Measurements from ENCODE around the gene RASGRF1. TPM values are rescaled to one million over a fixed set of nuclear protein-coding genes. Genes with fewer than 3 reads are reported as not detected.
A peak's percentile ranks its signal among the peaks of the same experiment; 100 is the strongest.
"Not testable (repeated sequence)": the region's sequence is repeated elsewhere in the genome, so short reads cannot be mapped to it uniquely, and the experiment has no call there.

The RASGRF1 gene
- total RNA-seq, 2 experiments from 2014 or later, result not detected

DNA sequence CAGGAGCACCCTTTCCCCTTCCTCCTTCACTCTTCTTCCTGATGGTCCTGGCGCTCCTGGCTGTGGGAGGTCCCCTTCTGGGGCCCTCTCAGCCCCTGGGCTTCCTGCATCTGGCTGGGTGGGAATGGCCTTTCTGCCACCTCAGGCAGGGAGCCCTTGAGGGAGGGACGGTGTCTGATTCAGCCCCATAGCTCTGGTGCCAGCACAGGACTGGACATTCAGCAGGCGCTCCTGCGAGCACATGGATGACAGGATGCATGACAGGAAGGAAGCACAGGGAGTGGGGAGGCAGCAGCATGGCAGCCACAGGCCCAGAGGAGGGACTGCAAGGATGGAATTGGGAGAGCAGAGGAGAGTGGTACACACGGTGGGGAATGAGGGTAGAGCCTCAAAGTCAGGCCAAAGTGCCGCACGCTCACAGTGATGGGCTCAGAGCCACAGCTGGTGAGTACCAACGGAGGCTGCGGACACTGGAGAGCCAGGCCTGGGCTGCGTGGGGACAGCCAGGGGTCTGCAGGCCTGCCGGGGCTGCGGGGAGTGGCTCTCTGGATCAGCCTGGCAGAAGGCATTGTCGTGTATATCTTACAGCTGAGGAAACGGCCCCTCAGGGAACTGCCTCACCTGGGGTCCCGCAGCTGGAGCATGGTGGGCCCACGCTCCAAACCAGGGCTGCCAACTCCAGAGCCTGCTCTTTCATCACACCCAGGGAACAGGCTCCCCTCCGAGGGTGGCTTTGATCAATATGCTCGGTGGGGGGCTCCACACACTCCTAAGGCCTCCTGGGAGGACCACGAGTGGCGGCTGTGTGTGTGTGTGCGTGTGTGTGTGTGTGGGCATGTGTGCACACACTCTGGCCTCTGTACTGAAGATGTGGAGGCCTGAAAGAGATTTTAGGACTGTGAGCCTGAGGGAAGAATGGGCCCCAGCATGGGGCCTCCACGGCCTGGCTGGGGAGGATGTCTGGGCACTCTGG is 94.4 kb downstream of the RASGRF1 start:
- Mint-ChIP-seq H3K4me3 (no peak overlapping the region), H3K4me1 (peaks cover 4% of the 10 kb centered on the region), H3K9me3 (no peaks in the 10 kb centered on the region), H3K27ac (no peak overlapping the region), H3K36me3 (no peaks in the 10 kb centered on the region), H3K27me3 (peaks cover 3% of the 10 kb centered on the region)
- ATAC-seq (ENCODE audit: low read depth) (no peak), DNase-seq (no peak)
- POLR2A ChIA-PET, result no interaction called here

DNA sequence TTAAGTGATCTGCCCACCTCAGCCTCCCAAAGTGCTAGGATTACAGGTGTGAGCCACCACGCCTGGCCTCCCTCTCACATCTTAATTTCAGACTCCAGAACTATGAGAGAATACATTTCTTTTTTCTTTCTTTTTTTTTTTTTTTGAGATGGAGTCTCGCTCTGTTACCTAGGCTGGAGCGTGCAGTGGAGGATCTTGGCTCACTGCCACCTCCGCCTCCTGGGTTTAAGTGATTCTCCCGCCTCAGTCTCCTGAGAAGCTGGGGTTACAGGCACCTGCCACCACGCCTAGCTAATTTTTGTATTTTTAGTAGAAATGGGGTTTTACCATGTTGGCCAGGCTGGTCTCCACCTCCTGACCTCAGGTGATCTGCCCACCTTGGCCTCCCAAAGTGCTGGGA is 95.4 kb downstream of the RASGRF1 start:
- not testable (repeated sequence) for H3K4me3 Mint-ChIP-seq; ATAC-seq (ENCODE audit: low read depth); H3K4me1 Mint-ChIP-seq; H3K36me3 Mint-ChIP-seq; H3K27me3 Mint-ChIP-seq; H3K27ac Mint-ChIP-seq; H3K9me3 Mint-ChIP-seq; DNase-seq
- POLR2A ChIA-PET, result interaction anchor here (0.6 kb wide), 1 partner anchor 15 kb away, joined by 3 read pairs; no protein-coding TSS in a partner anchor

DNA sequence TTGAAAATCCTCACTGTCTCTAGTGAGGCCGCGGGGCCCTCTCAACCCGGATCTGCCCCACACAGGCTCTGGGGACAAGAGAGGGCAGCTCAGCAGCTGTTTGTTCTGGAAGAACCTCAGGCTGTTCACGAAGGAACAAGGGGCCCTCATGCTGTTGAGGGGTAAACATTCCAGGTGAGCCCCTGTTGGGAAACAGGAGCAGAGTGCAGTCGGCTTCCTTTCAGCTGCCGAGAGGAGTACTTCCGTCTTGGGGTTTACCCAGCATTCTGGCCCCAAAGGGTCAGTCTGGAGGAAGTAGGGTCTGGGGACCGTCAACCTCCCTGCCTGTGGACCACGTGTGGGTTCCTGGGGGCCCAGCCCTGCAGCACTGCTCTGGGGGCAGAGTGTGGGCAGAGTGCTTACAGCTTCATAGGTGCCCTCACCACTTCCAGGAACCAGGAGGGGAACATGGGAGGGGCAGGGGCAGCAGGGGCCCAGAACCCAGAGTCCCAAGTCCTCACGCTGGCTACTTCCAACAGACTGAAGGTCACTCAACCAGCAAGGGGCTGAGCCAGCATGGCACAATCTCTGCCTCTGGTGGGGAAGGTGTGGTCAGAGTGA is 96.5 kb downstream of the RASGRF1 start:
- H3K4me1 Mint-ChIP-seq, result peaks cover 4% of the 10 kb centered on the region
- ATAC-seq (ENCODE audit: low read depth) (no peak), DNase-seq (no peak)
- H3K9me3 Mint-ChIP-seq, result no peaks in the 10 kb centered on the region
- H3K36me3 Mint-ChIP-seq, result no peaks in the 10 kb centered on the region
- POLR2A ChIA-PET, result no interaction called here
- H3K27me3 Mint-ChIP-seq, result peaks cover 3% of the 10 kb centered on the region
- H3K4me3 Mint-ChIP-seq, result no peak overlapping the region
- H3K27ac Mint-ChIP-seq, result no peak overlapping the region

DNA sequence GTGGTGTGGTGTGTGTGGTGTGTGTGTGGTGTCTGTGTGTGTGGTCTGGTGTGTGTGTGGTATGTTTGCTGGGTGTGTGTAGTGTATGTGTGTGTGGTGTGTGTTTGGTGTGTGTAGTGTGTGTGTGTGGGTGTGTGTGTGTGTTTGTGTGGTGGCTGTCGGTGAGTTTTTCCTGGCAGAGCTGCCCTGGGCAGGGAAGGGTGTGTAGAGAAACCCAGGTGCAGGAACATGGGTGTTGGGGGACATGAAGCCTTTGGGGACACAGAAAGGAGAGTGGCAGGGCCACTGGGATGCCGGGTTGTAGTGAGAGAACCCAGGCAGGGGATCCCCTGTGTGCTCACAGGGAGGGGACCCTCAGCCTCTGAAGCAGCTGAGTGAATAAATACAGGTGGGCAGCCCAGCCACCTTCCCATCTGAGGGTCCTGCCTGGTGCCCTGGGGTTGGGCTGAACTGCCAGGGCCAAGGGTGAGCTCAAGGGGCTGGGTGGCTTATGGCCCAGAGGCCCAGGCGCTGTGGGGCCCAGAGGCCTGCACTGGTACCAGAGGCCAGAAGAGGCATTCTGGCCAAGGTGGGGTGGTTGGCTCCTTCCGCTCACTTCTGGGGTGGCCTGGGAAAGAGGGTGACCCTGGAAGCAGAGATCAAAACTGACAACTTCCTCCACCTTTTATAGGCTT is 97.2 kb downstream of the RASGRF1 start:
- H3K4me3 Mint-ChIP-seq, result no peak overlapping the region
- POLR2A ChIA-PET, result no interaction called here
- H3K27me3 Mint-ChIP-seq, result peaks cover 5% of the 10 kb centered on the region
- H3K9me3 Mint-ChIP-seq, result no peaks in the 10 kb centered on the region
- DNase-seq (no peak), ATAC-seq (ENCODE audit: low read depth) (no peak)
- peak overlapping the region; percentile 1 for H3K27ac Mint-ChIP-seq
- peaks cover 6% of the 10 kb centered on the region for H3K4me1 Mint-ChIP-seq
- no peaks in the 10 kb centered on the region for H3K36me3 Mint-ChIP-seq

DNA sequence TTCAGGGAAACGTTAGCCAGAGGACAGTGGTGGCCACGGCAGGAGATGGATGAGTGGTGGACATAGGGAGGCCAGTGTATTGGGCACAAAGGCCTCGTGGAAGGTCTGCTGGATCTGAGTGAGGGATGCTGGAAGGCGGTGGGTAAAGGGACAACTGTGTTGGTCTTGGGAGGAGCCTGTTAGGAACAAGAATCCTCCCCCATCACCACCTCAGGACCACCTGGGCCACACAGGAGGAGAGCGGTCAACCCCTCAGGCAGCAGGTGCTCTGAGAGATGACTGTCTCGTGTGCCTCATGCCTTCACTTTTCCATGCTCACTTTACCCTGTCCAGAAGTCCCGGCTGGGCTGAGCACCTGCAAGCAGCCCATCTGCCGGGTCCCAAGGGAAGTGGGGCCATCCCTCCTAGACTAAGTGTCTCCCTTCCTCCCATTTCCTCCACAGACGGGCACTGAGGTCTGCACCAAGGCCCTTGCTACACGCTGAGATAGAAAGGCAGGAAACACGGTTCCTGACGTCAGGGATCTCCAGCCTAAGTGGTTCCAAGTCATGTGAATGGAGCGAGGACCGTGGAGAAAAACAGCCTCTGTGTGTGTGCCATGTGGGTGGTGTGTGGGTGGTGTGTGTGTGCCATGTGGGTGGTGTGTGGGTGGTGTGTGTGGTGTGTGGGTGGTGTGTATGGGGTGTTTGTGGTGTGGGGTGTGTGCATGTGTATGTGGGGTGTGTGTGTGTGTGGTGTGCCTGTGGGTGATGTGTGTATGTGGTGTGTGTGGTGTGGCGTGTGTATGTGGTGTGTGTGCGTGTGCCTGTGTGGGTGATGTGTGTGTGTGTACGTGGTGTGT is 97.9 kb downstream of the RASGRF1 start:
- Mint-ChIP-seq H3K27ac (peak overlapping the region; percentile 1), H3K36me3 (no peaks in the 10 kb centered on the region), H3K4me3 (no peak overlapping the region), H3K9me3 (no peaks in the 10 kb centered on the region), H3K27me3 (peaks cover 9% of the 10 kb centered on the region), H3K4me1 (peaks cover 8% of the 10 kb centered on the region)
- no peak for ATAC-seq (ENCODE audit: low read depth)
- POLR2A ChIA-PET, result no interaction called here
- DNase-seq, result no peak

DNA sequence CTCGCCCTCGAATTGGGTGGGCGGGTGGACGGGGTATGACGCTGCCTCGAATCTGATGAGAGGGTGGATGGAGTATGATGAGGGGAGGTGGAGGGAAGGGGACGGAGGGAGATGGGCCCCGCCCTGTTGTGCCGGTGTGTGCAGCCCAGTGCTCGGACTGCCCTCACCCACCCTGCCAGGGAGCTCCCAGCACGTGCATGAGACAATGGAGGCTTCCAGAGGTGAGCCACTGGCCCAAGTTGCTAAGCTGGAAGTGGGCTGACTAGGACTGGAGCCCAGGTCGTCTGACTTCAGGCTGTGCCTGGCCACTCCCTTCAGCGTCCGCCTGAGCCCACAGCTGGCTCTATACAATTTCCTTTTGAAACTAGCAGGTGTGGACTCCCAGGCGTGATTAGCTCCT is 98.7 kb downstream of the RASGRF1 start:
- no peak overlapping the region for H3K4me3 Mint-ChIP-seq
- ATAC-seq (ENCODE audit: low read depth), result no peak
- DNase-seq, result no peak
- H3K36me3 Mint-ChIP-seq, result no peaks in the 10 kb centered on the region
- no peaks in the 10 kb centered on the region for H3K9me3 Mint-ChIP-seq
- H3K27ac Mint-ChIP-seq, result no peak overlapping the region
- POLR2A ChIA-PET, result no interaction called here
- peaks cover 8% of the 10 kb centered on the region for H3K4me1 Mint-ChIP-seq
- peaks cover 11% of the 10 kb centered on the region for H3K27me3 Mint-ChIP-seq

DNA sequence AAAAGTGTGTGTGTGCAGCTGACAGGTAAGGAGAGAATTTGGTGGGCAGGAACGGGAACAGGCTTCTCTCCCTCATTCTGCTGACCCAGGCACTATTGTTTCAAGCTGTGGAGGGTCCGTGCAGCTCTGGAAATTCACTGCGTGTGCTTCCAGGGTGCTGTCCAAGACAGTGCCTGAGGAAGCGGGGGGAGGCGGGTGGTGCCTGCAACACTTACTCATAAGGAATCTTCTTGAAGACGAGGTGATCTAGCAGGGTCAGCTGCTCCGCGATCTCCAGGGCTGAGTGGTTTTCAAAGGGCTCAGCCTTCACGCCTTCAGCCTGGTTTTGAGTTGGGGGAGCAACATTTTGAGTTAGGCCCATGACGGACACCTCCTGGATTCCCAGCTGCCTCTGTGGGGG is 99.1 kb downstream of the RASGRF1 start:
- H3K27me3 Mint-ChIP-seq, result peaks cover 11% of the 10 kb centered on the region
- DNase-seq (no peak), ATAC-seq (ENCODE audit: low read depth) (no peak)
- peaks cover 8% of the 10 kb centered on the region for H3K4me1 Mint-ChIP-seq
- H3K9me3 Mint-ChIP-seq, result no peaks in the 10 kb centered on the region
- POLR2A ChIA-PET, result no interaction called here
- no peak overlapping the region for H3K4me3 Mint-ChIP-seq
- H3K36me3 Mint-ChIP-seq, result no peaks in the 10 kb centered on the region
- H3K27ac Mint-ChIP-seq, result no peak overlapping the region

DNA sequence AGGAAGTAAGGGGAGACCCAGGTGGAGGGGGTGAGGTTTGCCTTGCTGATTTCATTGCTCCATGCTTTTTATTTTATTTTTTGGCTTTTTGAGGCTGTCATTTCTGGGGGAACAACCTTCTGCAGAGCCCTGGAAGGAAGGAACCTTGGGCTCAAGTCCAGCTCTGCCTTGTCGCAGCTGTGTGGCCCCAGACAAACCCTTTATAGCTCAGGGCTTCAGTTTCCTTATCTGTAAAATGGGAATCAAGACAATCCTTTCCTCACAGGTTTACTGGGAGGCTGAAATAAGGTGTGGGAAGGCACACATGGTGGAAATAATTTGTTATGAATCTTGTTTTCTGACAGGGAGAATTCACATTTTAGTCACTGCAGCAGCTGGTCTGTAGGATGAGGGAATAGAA is 100.3 kb downstream of the RASGRF1 start:
- H3K9me3 Mint-ChIP-seq, result no peaks in the 10 kb centered on the region
- ATAC-seq (ENCODE audit: low read depth), result no peak
- no peak for DNase-seq
- H3K4me1 Mint-ChIP-seq, result peaks cover 8% of the 10 kb centered on the region
- POLR2A ChIA-PET, result no interaction called here
- no peak overlapping the region for H3K4me3 Mint-ChIP-seq
- H3K36me3 Mint-ChIP-seq, result no peaks in the 10 kb centered on the region
- peaks cover 11% of the 10 kb centered on the region for H3K27me3 Mint-ChIP-seq
- H3K27ac Mint-ChIP-seq, result no peak overlapping the region

DNA sequence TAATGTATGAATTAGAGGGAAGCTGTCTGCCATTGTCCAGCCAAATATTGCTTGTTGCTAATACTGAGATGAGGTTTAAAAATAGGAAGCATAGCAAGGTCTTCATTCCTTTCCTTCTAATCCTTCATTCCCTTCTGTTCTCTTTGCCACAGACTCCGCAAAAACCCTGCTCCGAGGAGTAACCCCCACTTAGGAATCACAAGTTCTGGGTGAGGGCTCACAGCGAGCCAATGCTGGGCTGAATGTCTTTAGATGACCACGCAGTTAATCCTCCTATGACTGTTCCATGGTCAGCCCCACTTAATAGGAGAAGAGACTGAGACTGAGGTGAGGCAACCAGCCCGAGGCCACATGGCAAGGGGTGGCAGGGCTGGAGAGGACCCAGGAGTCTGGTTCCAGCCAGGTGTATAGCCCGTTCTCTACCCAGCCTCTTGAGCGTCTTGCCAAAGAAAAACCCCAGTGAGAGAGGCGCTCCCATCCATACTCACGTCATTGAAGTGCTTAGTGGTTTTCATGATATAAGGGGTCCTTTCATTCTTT is 100.8 kb downstream of the RASGRF1 start:
- Mint-ChIP-seq H3K27me3 (peaks cover 11% of the 10 kb centered on the region), H3K36me3 (no peaks in the 10 kb centered on the region)
- POLR2A ChIA-PET, result no interaction called here

DNA sequence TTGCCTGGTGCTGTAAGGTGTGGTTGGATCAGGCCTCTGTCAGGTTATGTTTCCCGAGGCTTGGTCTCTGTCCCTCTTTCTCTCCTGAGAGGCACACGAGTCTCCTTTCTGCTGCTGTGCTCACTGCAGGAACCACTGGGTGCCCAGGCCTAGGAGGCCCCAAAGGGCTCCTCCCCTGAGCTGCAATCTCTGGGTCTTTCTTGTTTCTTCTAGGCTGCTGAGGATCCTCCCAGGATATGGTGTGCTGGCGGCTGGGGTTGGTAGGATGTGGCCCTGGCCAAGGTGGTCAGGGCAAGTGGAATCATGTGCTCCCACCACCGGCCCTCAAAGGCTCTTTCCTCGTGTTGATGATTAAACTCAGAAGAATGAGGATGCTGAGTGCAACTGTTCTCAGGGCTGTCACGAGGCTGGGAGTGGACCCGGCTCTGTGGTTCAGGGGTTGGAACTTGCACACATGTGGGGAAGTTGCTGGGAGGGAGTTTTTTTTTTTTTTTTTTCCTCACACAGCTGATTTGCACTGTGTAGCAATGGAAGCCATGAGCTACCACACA is 102.1 kb downstream of the RASGRF1 start:
- peak; percentile 53 for DNase-seq

More for the DNA sequence above, 100.8 kb downstream of the RASGRF1 start:
- Mint-ChIP-seq H3K9me3 (no peaks in the 10 kb centered on the region), H3K4me1 (peaks cover 8% of the 10 kb centered on the region), H3K27ac (no peak overlapping the region), H3K4me3 (no peak overlapping the region)
- DNase-seq (no peak), ATAC-seq (ENCODE audit: low read depth) (no peak)

DNA sequence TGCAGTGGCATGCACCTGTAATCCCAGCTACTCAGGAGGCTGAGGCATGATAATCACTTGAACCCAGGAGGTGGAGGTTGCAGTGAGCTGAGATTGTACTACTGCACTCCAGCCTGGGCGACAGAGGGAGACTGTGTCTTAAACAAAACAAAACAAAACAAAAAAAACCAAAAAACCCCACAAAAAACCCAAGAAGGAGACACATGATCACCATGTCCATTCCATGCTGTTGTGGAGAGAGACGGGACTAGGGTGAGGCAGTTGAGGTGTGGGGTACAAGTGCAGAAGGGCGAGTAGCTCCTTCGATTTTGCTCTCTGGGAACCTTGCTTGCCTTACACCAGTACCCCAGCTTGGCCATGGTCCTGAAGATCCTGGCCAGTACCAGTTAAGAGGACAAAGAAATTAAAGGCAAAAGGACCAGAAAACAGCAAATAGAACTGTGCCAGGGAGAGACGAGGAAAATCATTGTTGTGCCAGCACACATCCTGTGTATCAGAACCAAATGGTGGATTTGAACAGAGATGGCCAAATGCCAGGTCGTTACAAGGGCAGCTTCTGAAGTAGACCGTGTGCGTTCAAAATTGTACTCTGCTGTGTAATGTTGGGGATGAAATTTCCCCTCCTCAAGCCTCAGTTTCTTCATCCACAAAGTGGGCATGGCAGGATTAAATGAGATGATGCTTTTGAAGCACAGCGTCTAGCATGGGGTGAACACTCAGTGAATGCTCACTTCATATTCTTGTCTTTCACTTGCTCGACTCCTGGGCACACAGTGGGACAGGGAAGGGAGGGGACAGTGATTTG is 102.8 kb downstream of the RASGRF1 start:
- Mint-ChIP-seq H3K4me1 (peaks cover 7% of the 10 kb centered on the region), H3K27me3 (peaks cover 11% of the 10 kb centered on the region), H3K36me3 (no peaks in the 10 kb centered on the region), H3K4me3 (no peak overlapping the region), H3K9me3 (no peaks in the 10 kb centered on the region), H3K27ac (no peak overlapping the region)
- ATAC-seq (ENCODE audit: low read depth), result no peak
- no peak for DNase-seq
- POLR2A ChIA-PET, result no interaction called here

More for the DNA sequence above, 102.1 kb downstream of the RASGRF1 start:
- peak overlapping the region; percentile 46 for H3K27ac Mint-ChIP-seq
- H3K4me3 Mint-ChIP-seq, result peak overlapping the region; percentile 22
- ATAC-seq (ENCODE audit: low read depth), result peak; percentile 83
- POLR2A ChIA-PET, result no interaction called here
- H3K9me3 Mint-ChIP-seq, result no peaks in the 10 kb centered on the region
- H3K4me1 Mint-ChIP-seq, result peaks cover 8% of the 10 kb centered on the region
- H3K27me3 Mint-ChIP-seq, result peaks cover 11% of the 10 kb centered on the region
- H3K36me3 Mint-ChIP-seq, result no peaks in the 10 kb centered on the region

DNA sequence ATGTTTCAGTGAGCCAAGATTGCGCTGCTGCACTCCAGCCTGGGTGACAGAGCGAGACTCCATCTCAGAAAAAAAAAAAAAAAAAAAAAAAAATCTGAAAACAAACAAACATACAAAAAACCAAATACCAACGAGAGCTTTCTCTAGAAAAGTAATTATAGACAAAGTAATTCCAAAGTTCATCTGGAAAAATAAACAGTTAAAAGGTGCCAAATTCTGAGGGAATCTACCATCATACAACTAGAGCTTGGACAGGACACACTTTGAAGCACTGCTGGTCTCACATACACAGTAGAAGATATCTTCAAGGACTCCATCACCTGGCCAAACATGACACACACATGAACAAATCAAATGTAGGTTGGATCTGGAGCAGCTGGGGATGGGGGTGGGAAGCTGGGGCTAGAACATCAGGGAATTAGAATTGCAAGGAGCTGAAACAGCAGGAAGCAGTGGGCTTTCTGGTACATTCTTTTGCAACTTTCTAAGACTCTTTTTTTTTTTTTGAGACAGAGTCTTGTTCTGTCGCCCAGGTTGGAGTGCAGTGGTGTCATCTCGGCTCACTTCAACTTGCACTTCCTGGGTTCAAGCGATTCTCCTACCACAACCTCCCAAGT is 104.6 kb downstream of the RASGRF1 start:
- H3K27ac Mint-ChIP-seq, result no peak overlapping the region
- peaks cover 7% of the 10 kb centered on the region for H3K4me1 Mint-ChIP-seq
- H3K9me3 Mint-ChIP-seq, result no peaks in the 10 kb centered on the region
- H3K27me3 Mint-ChIP-seq, result peaks cover 9% of the 10 kb centered on the region
- ATAC-seq (ENCODE audit: low read depth) (no peak), DNase-seq (no peak)
- POLR2A ChIA-PET, result no interaction called here
- H3K4me3 Mint-ChIP-seq, result no peak overlapping the region
- H3K36me3 Mint-ChIP-seq, result no peaks in the 10 kb centered on the region
